ENCODE results near the gene SAPCD1.

SAPCD1 gene

GRCh38 chr6:31762878-31763618 lies 592 bp downstream of the SAPCD1 start:
- H3K27ac ChIP-seq: peak overlapping the region; percentile 8; the same call in 1 of the 2 replicates
- H3K36me3 ChIP-seq: no peaks in the 10 kb centered on the region
- no peaks in the 10 kb centered on the region for H3K27me3 ChIP-seq (ENCODE audit: insufficient read depth, low read depth, severe bottlenecking)
- no peak overlapping the region for H3K4me3 ChIP-seq (ENCODE audit: low read depth, low read length)
- TF ChIP-seq, protein P1, sequence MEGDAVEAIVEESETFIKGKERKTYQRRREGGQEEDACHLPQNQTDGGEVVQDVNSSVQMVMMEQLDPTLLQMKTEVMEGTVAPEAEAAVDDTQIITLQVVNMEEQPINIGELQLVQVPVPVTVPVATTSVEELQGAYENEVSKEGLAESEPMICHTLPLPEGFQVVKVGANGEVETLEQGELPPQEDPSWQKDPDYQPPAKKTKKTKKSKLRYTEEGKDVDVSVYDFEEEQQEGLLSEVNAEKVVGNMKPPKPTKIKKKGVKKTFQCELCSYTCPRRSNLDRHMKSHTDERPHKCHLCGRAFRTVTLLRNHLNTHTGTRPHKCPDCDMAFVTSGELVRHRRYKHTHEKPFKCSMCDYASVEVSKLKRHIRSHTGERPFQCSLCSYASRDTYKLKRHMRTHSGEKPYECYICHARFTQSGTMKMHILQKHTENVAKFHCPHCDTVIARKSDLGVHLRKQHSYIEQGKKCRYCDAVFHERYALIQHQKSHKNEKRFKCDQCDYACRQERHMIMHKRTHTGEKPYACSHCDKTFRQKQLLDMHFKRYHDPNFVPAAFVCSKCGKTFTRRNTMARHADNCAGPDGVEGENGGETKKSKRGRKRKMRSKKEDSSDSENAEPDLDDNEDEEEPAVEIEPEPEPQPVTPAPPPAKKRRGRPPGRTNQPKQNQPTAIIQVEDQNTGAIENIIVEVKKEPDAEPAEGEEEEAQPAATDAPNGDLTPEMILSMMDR (IDR thresholded peaks at IDR 0.05; ENCODE audit: low read depth, low read length): no peak
- peaks cover 7% of the 10 kb centered on the region for H3K9me3 ChIP-seq (ENCODE audit: severe bottlenecking)
- no peak for DNase-seq

DNA sequence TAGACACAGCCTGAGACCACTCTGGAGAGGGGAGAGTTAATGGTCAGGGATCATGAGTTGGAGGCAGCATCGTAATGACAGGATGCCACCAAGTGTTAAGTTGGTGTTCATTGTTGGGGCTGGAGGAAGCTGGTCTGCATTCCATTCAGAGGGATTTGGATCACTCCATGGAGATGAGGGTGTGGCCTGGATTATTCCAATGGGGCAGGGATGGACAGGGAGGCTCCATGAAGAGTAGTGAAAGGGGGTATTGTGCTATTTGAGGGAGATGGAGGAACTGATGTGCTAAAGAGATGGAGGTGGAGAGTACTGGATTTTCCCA lies 1.1 kb downstream of the SAPCD1 start:
- TF ChIP-seq, protein P1 (IDR thresholded peaks at IDR 0.05; ENCODE audit: low read depth, low read length): no peak; the same call in 1 of the 2 replicates
- DNase-seq: peak; percentile 83
- H3K27ac ChIP-seq: no peak overlapping the region
- H3K4me3 ChIP-seq (ENCODE audit: low read depth, low read length): no peak overlapping the region
- peaks cover 5% of the 10 kb centered on the region for H3K9me3 ChIP-seq (ENCODE audit: severe bottlenecking)
- no peaks in the 10 kb centered on the region for H3K27me3 ChIP-seq (ENCODE audit: insufficient read depth, low read depth, severe bottlenecking)
- H3K36me3 ChIP-seq: no peaks in the 10 kb centered on the region

DNA sequence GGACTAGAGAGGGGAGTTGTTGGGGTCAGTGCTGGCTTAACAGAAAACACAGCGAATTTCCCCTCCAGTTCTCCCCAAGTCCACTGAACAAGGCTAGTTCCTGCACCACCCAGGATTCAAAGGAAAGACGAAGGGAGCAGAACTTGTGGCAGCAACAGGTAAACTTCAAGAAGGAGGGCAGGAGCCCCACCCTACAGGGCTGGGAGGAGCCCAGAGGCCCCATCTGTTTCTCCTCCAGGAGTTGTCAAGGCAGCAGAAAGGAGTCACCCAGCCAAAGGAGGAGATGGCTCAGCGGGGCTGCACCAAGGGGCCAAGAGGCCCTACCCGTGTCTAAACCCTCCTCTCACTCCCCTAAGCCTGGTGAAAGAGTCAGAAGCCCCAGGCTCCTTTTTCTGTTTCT lies 1.7 kb downstream of the SAPCD1 start:
- no peak overlapping the region for H3K4me3 ChIP-seq (ENCODE audit: low read depth, low read length)
- H3K36me3 ChIP-seq: no peaks in the 10 kb centered on the region
- TF ChIP-seq, protein P1 (IDR thresholded peaks at IDR 0.05; ENCODE audit: low read depth, low read length): no peak
- no peaks in the 10 kb centered on the region for H3K27me3 ChIP-seq (ENCODE audit: insufficient read depth, low read depth, severe bottlenecking)
- DNase-seq: no peak
- peaks cover 2% of the 10 kb centered on the region for H3K9me3 ChIP-seq (ENCODE audit: severe bottlenecking)
- no peak overlapping the region for H3K27ac ChIP-seq

DNA sequence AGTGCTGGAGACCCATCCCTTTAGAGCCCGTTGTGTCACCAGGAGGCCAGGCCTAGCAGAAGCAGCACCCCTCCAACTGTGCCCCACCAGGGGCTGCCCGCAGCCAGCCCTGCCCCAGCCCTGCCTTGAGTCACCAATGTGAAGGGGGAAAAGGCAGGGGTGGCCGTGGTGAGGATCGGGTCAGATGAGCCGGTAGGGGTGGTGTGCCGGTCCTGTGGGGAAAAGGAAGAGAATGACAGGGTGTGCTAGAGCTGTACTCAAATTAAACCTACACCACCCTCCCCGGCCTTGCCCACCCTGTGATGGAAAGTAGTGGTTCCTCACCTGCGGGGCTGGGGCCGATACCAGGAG lies 3.1 kb downstream of the SAPCD1 start:
- Histone ChIP-seq H3K4me3 (ENCODE audit: low read depth, low read length) (no peak overlapping the region), H3K36me3 (no peaks in the 10 kb centered on the region), H3K27me3 (ENCODE audit: insufficient read depth, low read depth, severe bottlenecking) (no peaks in the 10 kb centered on the region), H3K9me3 (ENCODE audit: severe bottlenecking) (peaks cover 2% of the 10 kb centered on the region), H3K27ac (no peak overlapping the region)
- TF ChIP-seq, protein P1 (IDR thresholded peaks at IDR 0.05; ENCODE audit: low read depth, low read length): no peak
- no peak for DNase-seq

DNA sequence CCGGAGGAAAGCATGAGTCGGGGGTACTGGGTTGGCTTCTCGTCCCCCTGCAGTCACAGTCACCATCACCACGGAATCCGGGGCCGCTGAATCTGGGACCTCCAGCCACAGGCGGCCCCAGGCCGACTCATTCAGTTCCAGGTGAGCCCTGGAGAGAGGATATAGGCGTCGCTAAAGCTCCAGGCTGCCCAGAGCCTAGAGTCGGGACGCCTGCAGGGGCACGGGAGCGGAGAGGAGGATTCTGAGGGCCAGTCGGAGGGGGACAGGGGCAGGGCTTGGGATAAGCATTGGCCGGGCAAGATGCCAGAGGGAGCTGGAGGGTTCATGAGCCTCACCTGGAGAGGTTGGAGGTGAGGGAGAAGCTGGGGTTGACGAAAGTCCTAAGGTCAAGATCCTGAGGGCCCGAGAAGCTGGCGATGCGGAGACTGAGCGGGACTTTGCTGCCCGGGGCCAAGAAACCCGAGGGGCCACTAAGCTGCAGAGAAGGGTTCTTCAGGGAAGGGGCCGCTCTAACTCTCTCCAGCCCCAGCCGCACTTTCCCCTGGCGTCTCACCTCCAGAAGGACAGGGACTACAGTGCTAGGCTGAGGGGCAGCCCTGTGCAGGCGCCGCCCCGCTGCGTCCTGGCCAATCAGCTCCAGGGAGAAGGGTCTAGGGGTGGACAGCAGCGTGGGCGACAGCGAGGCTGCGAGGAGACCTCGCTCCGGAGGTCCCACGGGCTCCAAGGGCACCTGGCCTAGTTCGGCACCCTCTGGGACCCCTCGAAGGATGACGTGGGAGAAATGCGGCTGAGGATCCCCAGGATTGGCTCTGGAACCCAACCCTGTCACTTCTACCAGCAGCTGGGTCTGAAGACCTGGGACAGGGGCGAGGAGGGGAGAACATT lies 3.7 kb downstream of the SAPCD1 start:
- no peak for DNase-seq
- TF ChIP-seq, protein P1 (IDR thresholded peaks at IDR 0.05; ENCODE audit: low read depth, low read length): no peak
- H3K4me3 ChIP-seq (ENCODE audit: low read depth, low read length): no peak overlapping the region

More for the DNA sequence above, 3.7 kb downstream of the SAPCD1 start:
- Histone ChIP-seq H3K9me3 (ENCODE audit: severe bottlenecking) (peaks cover 2% of the 10 kb centered on the region), H3K27me3 (ENCODE audit: insufficient read depth, low read depth, severe bottlenecking) (no peaks in the 10 kb centered on the region), H3K27ac (no peak overlapping the region), H3K36me3 (no peaks in the 10 kb centered on the region)

All from WERI-Rb-1 (cell line).